Measurements from ENCODE around the gene VANGL2. TPM values are rescaled to one million over a fixed set of nuclear protein-coding genes. Genes with fewer than 3 reads are reported as not detected.
"Not testable (repeated sequence)": the region's sequence is repeated elsewhere in the genome, so short reads cannot be mapped to it uniquely, and the experiment has no call there.

Gene VANGL2
- total RNA-seq, 2 donors from 2014 or later = 3.4 to 8.1 TPM

- Histone ChIP-seq H3K9me3 (no peaks in the 10 kb centered on the region), H3K36me3 (no peaks in the 10 kb centered on the region), H3K27ac (peak overlapping the region; percentile 7 to 29), H3K27me3 (no peaks in the 10 kb centered on the region), H3K4me1 (peaks cover 0 to 20% of the 10 kb centered on the region in 2 donors), H3K4me3 (no peak overlapping the region)
- peak; percentile 52 for DNase-seq (ENCODE audit: low spot score)
- TF ChIP-seq, protein P1, sequence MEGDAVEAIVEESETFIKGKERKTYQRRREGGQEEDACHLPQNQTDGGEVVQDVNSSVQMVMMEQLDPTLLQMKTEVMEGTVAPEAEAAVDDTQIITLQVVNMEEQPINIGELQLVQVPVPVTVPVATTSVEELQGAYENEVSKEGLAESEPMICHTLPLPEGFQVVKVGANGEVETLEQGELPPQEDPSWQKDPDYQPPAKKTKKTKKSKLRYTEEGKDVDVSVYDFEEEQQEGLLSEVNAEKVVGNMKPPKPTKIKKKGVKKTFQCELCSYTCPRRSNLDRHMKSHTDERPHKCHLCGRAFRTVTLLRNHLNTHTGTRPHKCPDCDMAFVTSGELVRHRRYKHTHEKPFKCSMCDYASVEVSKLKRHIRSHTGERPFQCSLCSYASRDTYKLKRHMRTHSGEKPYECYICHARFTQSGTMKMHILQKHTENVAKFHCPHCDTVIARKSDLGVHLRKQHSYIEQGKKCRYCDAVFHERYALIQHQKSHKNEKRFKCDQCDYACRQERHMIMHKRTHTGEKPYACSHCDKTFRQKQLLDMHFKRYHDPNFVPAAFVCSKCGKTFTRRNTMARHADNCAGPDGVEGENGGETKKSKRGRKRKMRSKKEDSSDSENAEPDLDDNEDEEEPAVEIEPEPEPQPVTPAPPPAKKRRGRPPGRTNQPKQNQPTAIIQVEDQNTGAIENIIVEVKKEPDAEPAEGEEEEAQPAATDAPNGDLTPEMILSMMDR (IDR thresholded peaks at IDR 0.05) = peak; percentile 88 to 94
These were observed 23.7 kb upstream of the VANGL2 start for GRCh38 chr1:160376525-160377131.

DNA sequence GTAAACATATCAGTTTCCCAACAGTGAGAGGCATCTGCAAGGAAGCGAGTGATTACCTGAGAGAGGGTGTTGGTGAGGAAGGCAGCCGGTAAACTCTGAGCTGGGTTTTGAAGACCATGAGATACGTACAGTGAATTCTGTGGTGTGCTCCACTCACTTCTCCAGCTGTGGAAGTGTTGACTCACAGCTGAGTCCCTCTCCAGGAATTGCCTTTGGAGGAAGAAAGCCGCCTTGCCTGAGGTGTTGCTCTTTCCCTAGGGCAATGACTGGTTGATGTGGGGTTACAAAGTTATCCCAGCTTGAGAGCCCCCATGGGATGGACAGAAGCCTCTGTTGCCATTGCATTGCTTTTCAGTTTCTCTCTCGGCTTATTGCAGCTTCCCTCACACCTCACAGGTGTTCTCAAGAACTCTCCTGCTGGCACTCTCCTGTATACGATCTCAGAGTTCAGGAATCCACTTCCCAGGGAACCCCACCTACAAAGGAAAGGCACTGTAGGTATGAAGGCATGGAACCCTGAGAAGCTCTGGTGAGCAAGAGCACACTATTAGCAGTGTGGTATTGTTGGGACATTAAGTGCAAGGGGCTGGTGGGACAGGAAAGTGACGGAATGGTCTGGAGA is 22.7 kb upstream of the VANGL2 start:
- Histone ChIP-seq H3K9me3 (no peaks in the 10 kb centered on the region), H3K4me1 (peaks cover 0 to 20% of the 10 kb centered on the region in 2 donors), H3K36me3 (no peaks in the 10 kb centered on the region), H3K4me3 (no peak overlapping the region), H3K27ac (no peak overlapping the region), H3K27me3 (no peaks in the 10 kb centered on the region)
- TF ChIP-seq, protein P1 (IDR thresholded peaks at IDR 0.05) = no peak
- DNase-seq (ENCODE audit: low spot score) = peak; percentile 23

GRCh38 chr1:160384812-160385211 is 15.6 kb upstream of the VANGL2 start:
- not testable (repeated sequence) for H3K4me1 ChIP-seq; H3K27me3 ChIP-seq; H3K9me3 ChIP-seq; DNase-seq (ENCODE audit: low spot score); H3K36me3 ChIP-seq; H3K4me3 ChIP-seq; H3K27ac ChIP-seq

DNA sequence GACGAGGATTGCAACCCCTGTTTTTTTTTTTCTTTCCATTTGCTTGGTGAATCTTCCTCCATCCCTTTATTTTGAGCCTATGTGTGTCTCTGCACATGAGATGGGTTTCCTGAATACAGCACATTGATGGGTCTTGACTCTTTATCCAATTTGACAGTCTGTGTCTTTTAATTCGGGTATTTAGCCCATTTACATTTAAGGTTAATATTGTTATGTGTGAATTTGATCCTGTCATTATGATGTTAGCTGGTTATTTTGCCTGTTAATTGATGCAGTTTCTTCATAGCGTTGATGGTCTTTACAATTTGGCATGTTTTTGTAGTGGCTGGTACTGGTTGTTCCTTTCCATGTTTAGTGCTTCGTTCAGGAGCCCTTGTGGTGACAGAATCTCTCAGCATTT is 12.0 kb upstream of the VANGL2 start:
- H3K27me3 ChIP-seq; H3K36me3 ChIP-seq; H3K27ac ChIP-seq; H3K4me1 ChIP-seq; H3K9me3 ChIP-seq; DNase-seq (ENCODE audit: low spot score); H3K4me3 ChIP-seq: not testable (repeated sequence)

- no peak overlapping the region for H3K27ac ChIP-seq
- peaks cover 0 to under 1% of the 10 kb centered on the region in 2 donors for H3K4me1 ChIP-seq
- no peaks in the 10 kb centered on the region for H3K27me3 ChIP-seq
- H3K9me3 ChIP-seq = no peaks in the 10 kb centered on the region
- H3K4me3 ChIP-seq = no peak overlapping the region
- H3K36me3 ChIP-seq = no peaks in the 10 kb centered on the region
- TF ChIP-seq, protein P1 (IDR thresholded peaks at IDR 0.05) = no peak
- peak; percentile 52 for DNase-seq (ENCODE audit: low spot score)
These were observed 5.7 kb upstream of the VANGL2 start for GRCh38 chr1:160394673-160395072.

- TF ChIP-seq, protein P1 (IDR thresholded peaks at IDR 0.05) = no peak
- H3K4me3 ChIP-seq = no peak overlapping the region
- H3K9me3 ChIP-seq = no peaks in the 10 kb centered on the region
- DNase-seq (ENCODE audit: low spot score) = no peak
- H3K4me1 ChIP-seq = peaks cover 0 to 26% of the 10 kb centered on the region in 2 donors
- H3K27ac ChIP-seq = no peak overlapping the region
- no peaks in the 10 kb centered on the region for H3K36me3 ChIP-seq
- H3K27me3 ChIP-seq = no peaks in the 10 kb centered on the region
These were observed 2.7 kb upstream of the VANGL2 start for GRCh38 chr1:160397651-160398050.

GRCh38 chr1:160398823-160399222 is 1.5 kb upstream of the VANGL2 start:
- no peaks in the 10 kb centered on the region for H3K36me3 ChIP-seq
- TF ChIP-seq, protein P1 (IDR thresholded peaks at IDR 0.05) = no peak
- no peak overlapping the region for H3K4me3 ChIP-seq
- H3K27me3 ChIP-seq = no peaks in the 10 kb centered on the region
- DNase-seq (ENCODE audit: low spot score) = no peak
- H3K27ac ChIP-seq = no peak overlapping the region
- H3K9me3 ChIP-seq = no peaks in the 10 kb centered on the region
- H3K4me1 ChIP-seq = peaks cover 0 to 29% of the 10 kb centered on the region in 2 donors

Data from right atrium auricular region (tissue), 2 donors.